Astrocyte (in vitro differentiated cells and primary cell): ENCODE results near the gene NRSN2.

ENCODE experiments used
- EZH2 ChIP-seq: IDR thresholded peaks from 2 replicates; pipeline ENCODE4 v1.6.1; 2012; ENCODE audit warnings: mild to moderate bottlenecking, low read length, inconsistent platforms; ENCODE audit not compliant: insufficient read depth
- TF ChIP-seq, protein P1 (sequence below): IDR thresholded peaks from 2 replicates; pipeline ENCODE4 v1.5.1; 2011; ENCODE audit warnings: low read depth, mild to moderate bottlenecking, inconsistent platforms, low read length, moderate library complexity; ENCODE audit not compliant: insufficient read depth

- TF ChIP-seq, protein P1, sequence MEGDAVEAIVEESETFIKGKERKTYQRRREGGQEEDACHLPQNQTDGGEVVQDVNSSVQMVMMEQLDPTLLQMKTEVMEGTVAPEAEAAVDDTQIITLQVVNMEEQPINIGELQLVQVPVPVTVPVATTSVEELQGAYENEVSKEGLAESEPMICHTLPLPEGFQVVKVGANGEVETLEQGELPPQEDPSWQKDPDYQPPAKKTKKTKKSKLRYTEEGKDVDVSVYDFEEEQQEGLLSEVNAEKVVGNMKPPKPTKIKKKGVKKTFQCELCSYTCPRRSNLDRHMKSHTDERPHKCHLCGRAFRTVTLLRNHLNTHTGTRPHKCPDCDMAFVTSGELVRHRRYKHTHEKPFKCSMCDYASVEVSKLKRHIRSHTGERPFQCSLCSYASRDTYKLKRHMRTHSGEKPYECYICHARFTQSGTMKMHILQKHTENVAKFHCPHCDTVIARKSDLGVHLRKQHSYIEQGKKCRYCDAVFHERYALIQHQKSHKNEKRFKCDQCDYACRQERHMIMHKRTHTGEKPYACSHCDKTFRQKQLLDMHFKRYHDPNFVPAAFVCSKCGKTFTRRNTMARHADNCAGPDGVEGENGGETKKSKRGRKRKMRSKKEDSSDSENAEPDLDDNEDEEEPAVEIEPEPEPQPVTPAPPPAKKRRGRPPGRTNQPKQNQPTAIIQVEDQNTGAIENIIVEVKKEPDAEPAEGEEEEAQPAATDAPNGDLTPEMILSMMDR = no peak
- TF ChIP-seq EZH2 = no peak
Observed at GRCh38 chr20:380763-381580, 34.1 kb downstream of the NRSN2 start.
